ENCODE data around the gene AURKB.
A peak's percentile ranks its signal among the peaks of the same experiment; 100 is the strongest.
"Not testable (repeated sequence)": the region's sequence is repeated elsewhere in the genome, so short reads cannot be mapped to it uniquely, and the experiment has no call there.

AURKB gene

GRCh38 chr17:8224891-8225812 is 14.8 kb upstream of the AURKB start:
- no peak for DNase-seq (ENCODE audit: low spot score)

GRCh38 chr17:8223356-8224126 is 13.2 kb upstream of the AURKB start:
- peak; percentile 16 for DNase-seq (ENCODE audit: low spot score)

GRCh38 chr17:8222630-8223355 is 12.4 kb upstream of the AURKB start:
- peak; percentile 79 for DNase-seq (ENCODE audit: low spot score)

DNA sequence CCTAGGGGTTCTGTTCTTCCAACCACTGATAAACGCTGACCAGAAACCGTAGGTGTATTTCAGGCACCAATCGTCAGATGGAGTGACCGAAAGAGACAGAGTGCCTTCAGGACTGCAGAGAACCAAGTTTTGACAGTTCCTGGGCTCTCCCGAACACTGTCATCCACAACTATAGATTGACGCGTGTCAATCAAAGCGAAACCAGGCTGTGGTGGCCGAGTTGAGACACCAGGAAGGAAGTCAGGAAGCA is 11.9 kb upstream of the AURKB start:
- no peak for DNase-seq (ENCODE audit: low spot score)

DNA sequence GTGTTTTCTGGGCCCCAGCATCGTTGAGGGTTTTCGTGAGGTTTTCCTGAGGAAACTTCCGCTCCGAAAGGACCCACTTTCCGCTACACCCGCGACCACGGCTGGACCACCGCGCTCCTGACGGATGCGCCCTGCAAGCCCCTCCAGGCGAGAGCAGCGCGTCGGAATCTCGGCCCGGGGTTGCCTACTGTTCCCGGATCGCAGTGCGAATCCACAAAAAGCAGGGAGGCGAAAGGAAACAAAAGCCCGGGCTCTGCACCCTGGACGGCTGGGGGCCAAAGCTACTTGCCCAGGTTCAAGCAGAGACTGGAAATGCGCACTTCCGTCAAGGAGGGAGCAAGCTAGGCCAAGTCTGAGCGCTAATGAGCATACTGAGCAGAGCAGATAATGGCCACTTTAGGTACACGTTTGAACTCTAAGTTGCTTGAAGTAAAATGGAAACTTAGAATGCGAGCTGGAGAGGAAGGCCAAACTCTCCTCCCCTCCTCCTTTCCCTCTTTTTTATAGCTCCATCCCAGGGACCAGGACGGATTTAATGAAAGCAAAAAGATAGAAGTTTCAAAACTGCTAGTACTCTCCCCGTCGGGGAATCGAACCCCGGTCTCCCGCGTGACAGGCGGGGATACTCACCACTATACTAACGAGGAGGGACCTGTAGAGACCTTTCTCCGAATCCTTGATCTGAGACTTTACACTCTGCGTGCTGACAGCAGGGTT is 11.4 kb upstream of the AURKB start:
- DNase-seq (ENCODE audit: low spot score) = peak; percentile 65

GRCh38 chr17:8220783-8221662 is 10.6 kb upstream of the AURKB start:
- peak; percentile 72 for DNase-seq (ENCODE audit: low spot score)

DNA sequence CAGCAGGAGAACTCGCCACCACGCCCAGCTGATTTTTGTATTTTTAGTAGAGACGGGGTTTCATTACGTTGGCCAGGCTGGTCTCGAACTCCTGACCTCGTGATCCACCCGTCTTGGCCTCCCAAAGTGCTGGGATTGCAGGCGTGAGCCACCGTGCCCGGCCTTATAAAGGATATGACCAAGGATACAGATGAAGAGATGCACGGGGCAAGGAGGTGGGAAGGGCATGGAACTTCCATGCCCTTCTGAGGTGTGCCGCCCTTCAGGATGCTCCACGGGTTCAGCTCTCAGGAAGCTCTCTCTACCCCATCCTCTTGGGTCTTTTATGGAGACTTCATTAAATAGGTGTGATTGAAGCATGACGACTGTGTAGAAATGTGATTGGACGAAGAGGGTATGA is 3.6 kb upstream of the AURKB start:
- not testable (repeated sequence) for DNase-seq (ENCODE audit: low spot score)

GRCh38 chr17:8212312-8213180 is 2.2 kb upstream of the AURKB start:
- DNase-seq (ENCODE audit: low spot score) = no peak

GRCh38 chr17:8210761-8211458 is 535 bp upstream of the AURKB start:
- peak; percentile 5 for DNase-seq (ENCODE audit: low spot score)

GRCh38 chr17:8206536-8206935 is 3.8 kb downstream of the AURKB start:
- no peak for DNase-seq (ENCODE audit: low spot score)

DNA sequence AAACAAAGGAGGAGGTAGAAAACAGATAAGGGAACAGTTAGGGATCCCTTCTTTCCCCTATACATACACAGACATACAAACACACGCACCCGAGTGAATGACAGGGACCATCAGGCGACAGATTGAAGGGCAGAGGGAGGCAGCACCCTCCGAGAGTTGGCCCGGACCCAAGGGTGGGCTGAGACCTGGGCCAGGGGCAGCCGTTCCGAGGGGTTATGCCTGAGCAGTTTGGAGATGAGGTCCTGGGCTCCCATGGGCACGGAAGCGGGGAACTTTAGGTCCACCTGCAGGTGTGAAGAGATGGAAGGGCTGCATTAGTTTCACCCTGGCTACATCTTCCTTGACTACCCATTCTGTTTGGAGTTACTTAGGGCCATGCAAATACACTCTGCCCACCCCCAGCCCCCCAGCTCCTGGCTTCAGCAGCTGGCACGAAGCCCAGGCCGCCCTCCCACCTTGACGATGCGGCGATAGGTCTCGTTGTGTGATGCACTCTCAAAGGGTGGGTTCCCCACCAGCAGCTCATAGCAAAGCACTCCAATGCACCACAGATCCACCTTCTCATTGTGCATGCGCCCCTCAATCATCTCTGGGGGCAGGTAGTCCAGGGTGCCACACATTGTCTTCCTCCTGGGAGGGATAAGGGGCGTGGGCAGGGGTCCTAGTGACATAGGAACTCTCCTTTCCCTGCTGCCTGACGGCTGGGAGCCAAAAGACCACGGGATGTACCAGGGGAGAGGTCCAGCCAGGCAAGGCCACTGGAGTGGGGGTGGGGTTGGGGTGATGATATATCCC is 5.4 kb downstream of the AURKB start:
- no peak for DNase-seq (ENCODE audit: low spot score)

- peak; percentile 73 for DNase-seq (ENCODE audit: low spot score)
Observed at GRCh38 chr17:8192070-8192815, 18.1 kb downstream of the AURKB start.

DNA sequence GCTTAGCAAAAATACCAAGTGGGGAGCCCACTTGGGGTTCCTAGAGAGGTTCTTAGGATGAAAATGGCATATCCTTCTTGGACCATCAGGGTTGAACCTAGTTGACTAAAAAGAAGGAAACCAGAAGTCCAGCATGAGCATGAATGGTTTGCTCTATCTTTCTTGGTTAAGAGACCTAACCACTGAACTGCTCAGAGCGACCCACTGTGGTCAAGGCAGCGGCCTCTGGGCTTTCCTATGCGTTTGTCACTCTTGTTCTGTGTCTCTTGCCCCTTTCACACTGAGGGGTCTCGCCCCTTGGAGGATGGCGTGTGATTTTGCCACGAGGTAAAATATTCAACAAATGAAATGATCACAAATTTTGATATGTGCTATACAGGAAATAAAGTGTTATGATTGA is 19.9 kb downstream of the AURKB start:
- no peak for DNase-seq (ENCODE audit: low spot score)

DNA sequence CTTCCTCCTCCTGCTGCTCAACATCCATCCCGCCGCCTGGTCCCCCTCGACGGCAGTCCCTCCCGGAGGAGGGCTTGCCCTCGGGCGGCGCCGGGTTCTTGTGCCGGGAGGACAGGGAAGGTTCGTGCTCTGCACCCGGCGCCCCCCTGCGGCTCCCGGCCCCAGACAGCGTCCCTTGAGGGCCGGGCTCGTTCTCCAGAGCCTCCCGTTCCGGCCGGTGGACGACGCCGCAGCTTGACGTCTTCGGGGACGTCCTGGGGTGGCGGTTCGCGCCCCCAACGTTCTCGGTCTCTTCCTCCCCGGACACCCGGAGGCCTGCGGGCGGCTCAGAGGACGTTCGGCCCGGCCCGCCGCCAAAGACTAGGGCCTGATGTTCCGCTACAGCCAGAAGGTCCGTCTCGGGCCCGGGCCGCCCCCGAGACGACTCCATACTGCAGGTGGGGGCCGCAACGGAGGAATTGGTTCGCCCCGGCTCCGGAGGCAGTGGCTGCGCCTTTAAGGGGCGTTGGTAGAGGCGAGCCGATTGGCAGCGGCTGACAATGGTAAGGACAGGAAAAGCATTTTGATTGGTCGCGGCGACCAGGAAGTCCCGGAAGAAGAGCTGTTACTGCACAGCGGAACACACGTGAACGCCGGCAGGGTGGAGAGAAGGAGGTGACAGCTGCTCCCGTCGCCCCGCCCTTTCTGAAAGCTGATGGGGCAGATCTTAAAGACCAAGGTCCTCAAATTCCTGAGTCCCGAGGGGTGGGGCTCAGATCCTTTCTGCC is 20.5 kb downstream of the AURKB start, which contains the start of gene BORCS6:
Gene BORCS6, minus strand, starts transcription at position 470 of the 767 bp plus-strand sequence. Its CDS starts 40 bp downstream, at position 430.
- peak; percentile 94 for DNase-seq (ENCODE audit: low spot score)

GRCh38 chr17:8189041-8189710 is 21.2 kb downstream of the AURKB start:
- DNase-seq (ENCODE audit: low spot score) = no peak

GRCh38 chr17:8188263-8188839 is 22.0 kb downstream of the AURKB start:
- DNase-seq (ENCODE audit: low spot score) = no peak

All from AG08396 (cell line).